HepG2 (cell line): Measurements from ENCODE around the gene PSMD4. TPM values are rescaled to one million over a fixed set of nuclear protein-coding genes. Genes with fewer than 3 reads are reported as not detected.

ENCODE experiments used
- EED ChIP-seq: sonication (generic); formaldehyde crosslinking; IDR thresholded peaks from 2 replicates; pipeline ENCODE4 v1.5.0; 2020; ENCODE audit warnings: mild to moderate bottlenecking, missing genetic modification reagents
- HDAC2 ChIP-seq: sonication (generic); formaldehyde crosslinking; IDR thresholded peaks from 2 replicates; pipeline ENCODE4 v1.4.0; 2020; ENCODE audit warnings: missing genetic modification reagents
- PHF21A ChIP-seq: sonication (generic); formaldehyde crosslinking; IDR thresholded peaks from 2 replicates; pipeline ENCODE4 v1.5.0; 2020; ENCODE audit warnings: mild to moderate bottlenecking, missing genetic modification reagents
- PHF5A ChIP-seq: IDR thresholded peaks from one replicate; pipeline ENCODE4 v1.6.1; 2018; ENCODE audit warnings: low read depth, missing genetic modification reagents; ENCODE audit not compliant: unreplicated experiment
- RERE ChIP-seq: IDR thresholded peaks from 2 replicates; pipeline ENCODE4 v1.6.1; 2016; ENCODE audit warnings: low read depth, missing genetic modification reagents, missing compliant biosample characterization
- RORA ChIP-seq: sonication (generic); formaldehyde crosslinking; IDR thresholded peaks from 2 replicates; pipeline ENCODE4 v1.5.0; 2020; ENCODE audit warnings: mild to moderate bottlenecking, missing genetic modification reagents, moderate library complexity
- SIN3A ChIP-seq: IDR thresholded peaks from 2 replicates; pipeline ENCODE4 v1.6.1; 2011; ENCODE audit warnings: low read depth, mild to moderate bottlenecking, control low read depth, low read length, borderline replicate concordance
- ZBTB4 ChIP-seq: sonication (generic); formaldehyde crosslinking; IDR thresholded peaks from 2 replicates; pipeline ENCODE4 v1.4.0; 2020; ENCODE audit warnings: missing genetic modification reagents, mild to moderate bottlenecking, borderline replicate concordance
- ZNF337 ChIP-seq: sonication (generic); formaldehyde crosslinking; IDR thresholded peaks from 2 replicates; pipeline ENCODE4 v1.5.1; 2020; ENCODE audit warnings: missing genetic modification reagents, low read depth, mild to moderate bottlenecking, borderline replicate concordance
- ZNF350 ChIP-seq: sonication (generic); formaldehyde crosslinking; IDR thresholded peaks from 2 replicates; pipeline ENCODE4 v1.4.0; 2020; ENCODE audit warnings: mild to moderate bottlenecking, low read depth, missing genetic modification reagents, borderline replicate concordance
- ZNF670 ChIP-seq: sonication (generic); formaldehyde crosslinking; IDR thresholded peaks from 2 replicates; pipeline ENCODE4 v1.8.0; 2022; ENCODE audit warnings: mild to moderate bottlenecking, missing genetic modification reagents, borderline replicate concordance
- ZNF687 ChIP-seq: sonication (generic); formaldehyde crosslinking; IDR thresholded peaks from 2 replicates; pipeline ENCODE4 v1.5.1; 2020; ENCODE audit warnings: mild to moderate bottlenecking, missing genetic modification reagents, moderate library complexity
- ZNF747 ChIP-seq: sonication (generic); formaldehyde crosslinking; IDR thresholded peaks from 2 replicates; pipeline ENCODE4 v1.8.1; 2023; ENCODE audit warnings: missing genetic modification reagents, mild to moderate bottlenecking, borderline replicate concordance
- ZNF788 ChIP-seq: sonication (generic); formaldehyde crosslinking; IDR thresholded peaks from 2 replicates; pipeline ENCODE4 v1.5.0; 2020; ENCODE audit warnings: mild to moderate bottlenecking, missing genetic modification reagents, borderline replicate concordance
- polyA plus RNA-seq, 8 experiments: library from polyadenylated mRNA; depleted of rRNA in 3 of 8; stranded (reverse) in 7 of 8; unstranded in 1 of 8; fragments of >200 nt; fragmentation: Illumina TruSeq in 4 of 8; extraction: Trizol in 4 of 8; gene quantifications; 2 replicates each; pipeline versions ENCODE4 v1.2.1 to v1.2.3, GENCODE V29; 2011 to 2016; ENCODE audit warnings: low read depth in 4 of 8, missing spikeins in 1 of 8, mixed read lengths in 1 of 8; ENCODE audit not compliant: insufficient read depth in 1 of 8
- total RNA-seq, 5 experiments: library from RNA; depleted of rRNA; stranded (reverse); fragments of >200 nt; fragmentation: Illumina TruSeq; extraction: Trizol; gene quantifications; 2 replicates each; pipeline ENCODE4 v1.2.3, GENCODE V29; 2016; ENCODE audit warnings: low read depth in 1 of 5

Gene PSMD4
- total and polyA plus RNA-seq, 2 of the 13 experiments (the other 11 are each of a cell fraction or from before 2014, with no cell fraction given): 194 to 243 TPM

DNA sequence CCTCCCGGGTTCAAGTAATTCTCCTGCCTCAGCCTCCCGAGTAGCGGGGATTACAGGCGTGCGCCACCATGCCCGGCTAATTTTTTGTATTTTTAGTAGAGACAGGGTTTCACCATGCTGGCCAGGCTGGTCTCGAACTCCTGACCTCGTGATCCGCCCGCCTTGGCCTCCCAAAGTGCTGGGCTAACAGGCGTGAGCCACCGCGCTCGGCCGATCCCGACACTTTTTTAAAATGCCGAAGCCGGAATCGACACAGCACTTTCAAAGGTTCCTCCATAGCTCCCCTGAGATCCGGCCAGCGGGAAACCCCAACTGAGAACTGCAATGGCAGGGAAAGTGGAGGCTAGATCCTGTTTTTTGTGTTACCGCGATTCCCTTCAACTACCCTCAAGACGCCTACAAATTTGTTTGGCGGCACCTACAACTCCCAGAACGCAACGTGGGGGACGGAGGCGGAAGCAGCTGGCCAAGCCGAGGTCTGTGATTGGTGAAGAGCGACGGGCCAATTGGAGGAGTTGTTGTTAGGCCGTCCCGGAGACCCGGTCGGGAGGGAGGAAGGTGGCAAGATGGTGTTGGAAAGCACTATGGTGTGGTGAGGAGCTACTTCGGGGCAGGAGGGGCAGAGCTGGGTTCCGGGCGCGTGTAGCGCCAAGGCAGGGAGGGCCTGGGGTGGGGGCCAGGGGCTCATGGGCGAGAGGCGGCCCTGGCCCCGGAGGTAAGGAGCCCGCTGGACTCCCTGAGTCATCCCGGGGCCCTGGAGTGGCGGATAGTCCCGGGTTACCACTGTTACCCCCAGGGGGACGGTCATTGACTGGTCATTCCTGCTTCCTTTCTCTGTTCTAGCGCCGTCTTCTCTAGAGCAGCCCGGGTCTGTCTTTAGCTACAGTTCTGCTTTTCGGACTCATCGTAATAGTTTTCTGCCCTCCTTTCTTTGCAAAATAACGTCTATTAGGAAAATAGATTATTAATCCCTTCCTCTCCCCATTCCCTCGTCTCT lies at the start of gene PSMD4 (continued):
- TF ChIP-seq RERE (CRISPR knock-in tag) (no peak), ZNF687 (CRISPR knock-in tag) (peak; percentile 84), ZNF350 (CRISPR knock-in tag) (peak; percentile 86; the same call in 1 of the 2 replicates), PHF21A (CRISPR knock-in tag) (peak; percentile 40; the same call in 1 of the 2 replicates), HDAC2 (CRISPR knock-in tag) (peak; percentile 64), ZBTB4 (CRISPR knock-in tag) (0 out of 2 replicates have a peak, but pooled peaks have one; percentile 28), ZNF337 (CRISPR knock-in tag) (no peak), RORA (CRISPR knock-in tag) (no peak), ZNF747 (CRISPR knock-in tag) (0 out of 2 replicates have a peak, but pooled peaks have one; percentile 52), ZNF670 (no peak), ZNF788 (CRISPR knock-in tag) (peak; percentile 77; the same call in 1 of the 2 replicates), SIN3A (peak; percentile 75; the same call in 1 of the 2 replicates), PHF5A (no peak), EED (CRISPR knock-in tag) (no peak)
